OCI-LY1 (cell line): ENCODE results near the gene TTC23.

Experiments used
- EZH2 ChIP-seq: fragments of 200-600 bp; sonication (generic), shearing (Covaris generic); IDR thresholded peaks from 2 replicates; pipeline ENCODE4 v1.8.0; 2017; ENCODE audit warnings: borderline replicate concordance, mixed run types, mild to moderate bottlenecking, antibody characterized with exemption, low read length, moderate library complexity, mixed read lengths
- TF ChIP-seq, protein P1 (sequence below): fragments of 200-600 bp; sonication (generic), shearing (Covaris generic); IDR thresholded peaks from 2 replicates; pipeline ENCODE4 v1.5.1; 2017; ENCODE audit warnings: mild to moderate bottlenecking, antibody characterized with exemption, low read length, moderate library complexity, mixed read lengths

DNA sequence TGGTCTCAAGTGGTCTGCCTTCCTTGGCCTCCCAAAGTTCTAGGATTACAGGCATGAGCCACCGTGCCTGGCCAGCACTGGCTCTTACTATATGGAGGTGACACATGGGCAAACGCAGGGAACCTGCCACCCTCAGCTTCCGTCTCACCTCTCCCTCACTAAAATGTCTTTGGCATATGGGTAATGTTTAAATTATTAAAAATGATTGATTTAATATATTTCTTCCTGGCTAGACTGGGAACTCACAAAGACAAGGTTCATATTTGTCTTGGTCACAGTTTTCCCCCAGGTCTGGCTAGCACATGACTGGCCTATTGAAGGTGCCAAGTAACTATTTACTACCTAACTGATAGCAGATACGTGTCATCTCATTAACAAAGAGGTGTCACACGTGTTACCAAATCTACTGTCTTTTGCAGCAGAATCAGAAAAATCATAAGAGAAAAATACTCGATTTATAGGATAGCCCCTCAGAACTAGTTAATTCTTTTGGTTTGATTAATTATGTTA, 96.3 kb downstream of the TTC23 start:
- TF ChIP-seq, protein P1, sequence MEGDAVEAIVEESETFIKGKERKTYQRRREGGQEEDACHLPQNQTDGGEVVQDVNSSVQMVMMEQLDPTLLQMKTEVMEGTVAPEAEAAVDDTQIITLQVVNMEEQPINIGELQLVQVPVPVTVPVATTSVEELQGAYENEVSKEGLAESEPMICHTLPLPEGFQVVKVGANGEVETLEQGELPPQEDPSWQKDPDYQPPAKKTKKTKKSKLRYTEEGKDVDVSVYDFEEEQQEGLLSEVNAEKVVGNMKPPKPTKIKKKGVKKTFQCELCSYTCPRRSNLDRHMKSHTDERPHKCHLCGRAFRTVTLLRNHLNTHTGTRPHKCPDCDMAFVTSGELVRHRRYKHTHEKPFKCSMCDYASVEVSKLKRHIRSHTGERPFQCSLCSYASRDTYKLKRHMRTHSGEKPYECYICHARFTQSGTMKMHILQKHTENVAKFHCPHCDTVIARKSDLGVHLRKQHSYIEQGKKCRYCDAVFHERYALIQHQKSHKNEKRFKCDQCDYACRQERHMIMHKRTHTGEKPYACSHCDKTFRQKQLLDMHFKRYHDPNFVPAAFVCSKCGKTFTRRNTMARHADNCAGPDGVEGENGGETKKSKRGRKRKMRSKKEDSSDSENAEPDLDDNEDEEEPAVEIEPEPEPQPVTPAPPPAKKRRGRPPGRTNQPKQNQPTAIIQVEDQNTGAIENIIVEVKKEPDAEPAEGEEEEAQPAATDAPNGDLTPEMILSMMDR, result no peak
- no peak for TF ChIP-seq EZH2
